ENCODE measurements around the gene KIF1B. TPM values are rescaled to one million over a fixed set of nuclear protein-coding genes. Genes with fewer than 3 reads are reported as not detected.

KIF1B gene
- total RNA-seq, 1 experiment from 2014 or later: 28.1 TPM

DNA sequence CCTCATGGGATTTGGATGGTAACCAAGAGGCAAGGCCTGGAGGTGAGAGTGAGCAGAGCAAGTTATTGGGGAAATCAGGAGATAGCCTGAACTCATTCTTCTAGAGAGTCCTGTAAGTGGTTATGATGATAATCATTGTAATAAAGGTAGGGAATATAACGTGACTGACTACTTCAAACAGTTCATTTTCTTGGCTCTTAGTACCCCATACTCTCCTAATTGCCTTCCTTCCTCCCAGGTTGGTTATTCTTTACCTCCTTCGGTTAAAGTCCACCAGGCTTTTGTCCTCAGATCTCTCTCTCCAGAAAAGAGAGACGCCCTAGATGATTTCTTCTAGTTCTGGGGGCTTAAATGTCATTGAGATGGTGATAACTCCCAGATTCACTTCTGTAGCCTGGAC lies 35.3 kb downstream of the KIF1B start:
- POLR2A ChIA-PET: no interaction called here

More for the DNA sequence above, 35.3 kb downstream of the KIF1B start:
- intact Hi-C loops (cut with micrococcal nuclease): no loop called here
- Histone ChIP-seq H3K4me3 (replicated peaks in 1 of 2; ENCODE audit: low read depth in 1 of 2, low read length in 2 of 2) (no peak overlapping the region), H3K9me3 (ENCODE audit: control insufficient read depth in 1 of 2, insufficient read depth in 1 of 2, low read depth in 1 of 2, low read length in 2 of 2) (no peaks in the 10 kb centered on the region), H3K4me2 (ENCODE audit: low read length) (no peak overlapping the region), H3K9ac (ENCODE audit: low read length) (no peak overlapping the region), H3K27ac (ENCODE audit: low read depth, low read length) (no peak overlapping the region), H4K20me1 (ENCODE audit: insufficient read depth) (no peaks in the 10 kb centered on the region), H3K9me2 (ENCODE audit: insufficient read depth) (no peaks in the 10 kb centered on the region), H3K27me3 (ENCODE audit: insufficient read depth, low read length) (no peaks in the 10 kb centered on the region), H3K4me1 (ENCODE audit: control insufficient read depth in 1 of 2, insufficient read depth in 2 of 2, low read length in 2 of 2) (0 out of 4 replicates have a peak, but pooled peaks cover 0 to 3% of the 10 kb centered on the region in 2 experiments), H3K79me2 (ENCODE audit: insufficient read depth, low read length) (peaks cover 70% of the 10 kb centered on the region), H2AFZ (ENCODE audit: low read depth, low read length, poor library complexity, severe bottlenecking) (no peak overlapping the region), H3K36me3 (ENCODE audit: control insufficient read depth in 1 of 2, insufficient read depth in 2 of 2, low read length in 2 of 2) (no peaks in the 10 kb centered on the region)
- ChIA-PET CTCF (no interaction called here), RAD21 (ENCODE audit: low non-redundant PET in 1 of 2, low total read pairs in 2 of 2, uncharacterized antibody in 2 of 2, unreplicated experiment in 2 of 2) (no interaction called here)
- no peak for TF ChIP-seq SRF (IDR thresholded peaks at IDR 0.05; ENCODE audit: low read depth)
- TF ChIP-seq, protein P1, sequence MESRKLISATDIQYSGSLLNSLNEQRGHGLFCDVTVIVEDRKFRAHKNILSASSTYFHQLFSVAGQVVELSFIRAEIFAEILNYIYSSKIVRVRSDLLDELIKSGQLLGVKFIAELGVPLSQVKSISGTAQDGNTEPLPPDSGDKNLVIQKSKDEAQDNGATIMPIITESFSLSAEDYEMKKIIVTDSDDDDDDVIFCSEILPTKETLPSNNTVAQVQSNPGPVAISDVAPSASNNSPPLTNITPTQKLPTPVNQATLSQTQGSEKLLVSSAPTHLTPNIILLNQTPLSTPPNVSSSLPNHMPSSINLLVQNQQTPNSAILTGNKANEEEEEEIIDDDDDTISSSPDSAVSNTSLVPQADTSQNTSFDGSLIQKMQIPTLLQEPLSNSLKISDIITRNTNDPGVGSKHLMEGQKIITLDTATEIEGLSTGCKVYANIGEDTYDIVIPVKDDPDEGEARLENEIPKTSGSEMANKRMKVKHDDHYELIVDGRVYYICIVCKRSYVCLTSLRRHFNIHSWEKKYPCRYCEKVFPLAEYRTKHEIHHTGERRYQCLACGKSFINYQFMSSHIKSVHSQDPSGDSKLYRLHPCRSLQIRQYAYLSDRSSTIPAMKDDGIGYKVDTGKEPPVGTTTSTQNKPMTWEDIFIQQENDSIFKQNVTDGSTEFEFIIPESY (IDR thresholded peaks at IDR 0.05; ENCODE audit: extremely low read depth, insufficient replicate concordance, low read length): no peak
- TF ChIP-seq CBX3 (IDR thresholded peaks at IDR 0.05; ENCODE audit: low read depth): no peak
- no peak for TF ChIP-seq EZH2 (IDR thresholded peaks at IDR 0.05)
- TF ChIP-seq CTCF (IDR thresholded peaks at IDR 0.05 in 2 of 3, conservative IDR thresholded peaks at IDR 0.05 in 1 of 3; ENCODE audit: borderline replicate concordance in 1 of 3, insufficient read depth in 1 of 3, low read depth in 2 of 3, low read length in 2 of 3): no peak
- TF ChIP-seq POLR2A (IDR thresholded peaks at IDR 0.05; ENCODE audit: borderline replicate concordance, extremely low read depth, insufficient read depth, insufficient read length): no peak
- TF ChIP-seq ELF1 (IDR thresholded peaks at IDR 0.05; ENCODE audit: borderline replicate concordance, low read depth): no peak
- TF ChIP-seq, protein P2, sequence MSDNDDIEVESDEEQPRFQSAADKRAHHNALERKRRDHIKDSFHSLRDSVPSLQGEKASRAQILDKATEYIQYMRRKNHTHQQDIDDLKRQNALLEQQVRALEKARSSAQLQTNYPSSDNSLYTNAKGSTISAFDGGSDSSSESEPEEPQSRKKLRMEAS (IDR thresholded peaks at IDR 0.05): no peak
- no peak for TF ChIP-seq RAD21 (IDR thresholded peaks at IDR 0.05; ENCODE audit: low read depth)
- TF ChIP-seq ZNF274 (IDR thresholded peaks at IDR 0.05; ENCODE audit: low read depth, low read length): no peak
- no peak for TF ChIP-seq CEBPB (IDR thresholded peaks at IDR 0.05; ENCODE audit: low read depth)
- TF ChIP-seq SP1 (IDR thresholded peaks at IDR 0.05; ENCODE audit: low read depth): no peak
- TF ChIP-seq FOSL1 (IDR thresholded peaks at IDR 0.05; ENCODE audit: low read depth): no peak
- TF ChIP-seq ZFX (IDR thresholded peaks at IDR 0.05): no peak
- no peak for TF ChIP-seq JUND (IDR thresholded peaks at IDR 0.05)
- TF ChIP-seq POLR2AphosphoS5 (IDR thresholded peaks at IDR 0.05; ENCODE audit: low read depth, low read length): no peak
- TF ChIP-seq REST (IDR thresholded peaks at IDR 0.05; ENCODE audit: low read depth): no peak
- TF ChIP-seq YY1 (IDR thresholded peaks at IDR 0.05; ENCODE audit: extremely low read depth, insufficient replicate concordance, low read depth, low read length): no peak
- no peak for DNase-seq (ENCODE audit: low read depth, low spot score)
- ATAC-seq: no peak
- no TSS peak for BruUV-seq (replicated peaks)

Measured in HCT116 (cell line).